GM13976 (cell line): Measurements from ENCODE around the gene PPP2R5E.

ENCODE experiments used
- DNase-seq: peaks from one replicate; pipeline ENCODE4 v3.0.0; 2012; ENCODE audit warnings: low spot score
- in situ Hi-C: fragments of 300-500 bp; cut with MboI; formaldehyde crosslinking; loops from one replicate; pipeline ENCODE4 v1.12.0; 2022; ENCODE audit warnings: low sequenced_read_pairs, mixed read lengths, inconsistent platforms; ENCODE audit not compliant: unreplicated experiment
- TF ChIP-seq, protein P1 (sequence below): IDR thresholded peaks from 2 replicates; pipeline ENCODE4 v1.5.1; 2012; ENCODE audit warnings: borderline replicate concordance, mild to moderate bottlenecking; ENCODE audit not compliant: insufficient read depth; ENCODE audit errors: extremely low read depth, missing control alignments, control extremely low read depth

PPP2R5E gene

DNA sequence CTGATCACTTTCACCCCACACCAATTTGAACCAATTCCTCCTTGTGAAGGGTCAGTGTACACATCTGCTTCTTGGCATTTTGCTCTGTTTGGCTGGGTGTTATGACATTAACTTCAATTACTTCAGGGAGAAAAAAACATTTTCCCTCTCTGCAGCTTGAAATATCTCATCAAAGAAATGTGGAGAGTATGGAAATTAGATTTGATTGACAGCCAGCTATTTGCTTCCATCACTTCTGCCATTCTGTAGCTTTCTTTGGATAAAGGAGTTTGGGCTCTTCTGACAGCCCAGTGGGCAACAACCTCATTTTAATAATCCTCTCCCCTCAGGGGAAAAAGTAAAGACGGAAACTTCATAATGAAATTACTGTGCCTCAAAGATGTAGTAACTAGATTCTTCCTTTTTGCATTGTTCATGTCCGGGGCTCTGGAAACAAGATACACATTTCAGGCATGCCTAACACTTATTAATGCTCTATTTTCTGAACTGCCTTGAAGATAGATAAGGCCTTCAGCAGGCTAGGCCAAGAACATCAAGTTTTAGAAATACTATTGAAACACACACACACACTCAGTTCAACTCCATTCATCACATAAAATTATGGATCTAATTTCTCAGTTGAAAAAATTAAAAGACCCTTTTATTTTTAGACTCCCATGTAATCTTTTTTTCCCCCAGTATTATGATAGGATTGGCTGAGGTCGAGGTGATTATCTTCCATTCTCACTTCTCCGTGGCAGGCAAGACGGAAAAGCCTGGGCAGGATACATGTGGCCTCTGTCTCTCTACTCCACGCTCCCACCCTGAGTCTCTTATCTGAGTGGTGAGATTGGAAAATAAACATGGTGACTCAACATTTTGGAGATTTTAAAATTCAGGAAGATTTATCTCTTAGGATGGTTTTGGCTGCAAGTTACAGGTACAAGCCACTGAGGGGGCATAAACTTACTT lies 214.1 kb downstream of the PPP2R5E start:
- in situ Hi-C loops, result no loop called here
- no peak for DNase-seq
- TF ChIP-seq, protein P1, sequence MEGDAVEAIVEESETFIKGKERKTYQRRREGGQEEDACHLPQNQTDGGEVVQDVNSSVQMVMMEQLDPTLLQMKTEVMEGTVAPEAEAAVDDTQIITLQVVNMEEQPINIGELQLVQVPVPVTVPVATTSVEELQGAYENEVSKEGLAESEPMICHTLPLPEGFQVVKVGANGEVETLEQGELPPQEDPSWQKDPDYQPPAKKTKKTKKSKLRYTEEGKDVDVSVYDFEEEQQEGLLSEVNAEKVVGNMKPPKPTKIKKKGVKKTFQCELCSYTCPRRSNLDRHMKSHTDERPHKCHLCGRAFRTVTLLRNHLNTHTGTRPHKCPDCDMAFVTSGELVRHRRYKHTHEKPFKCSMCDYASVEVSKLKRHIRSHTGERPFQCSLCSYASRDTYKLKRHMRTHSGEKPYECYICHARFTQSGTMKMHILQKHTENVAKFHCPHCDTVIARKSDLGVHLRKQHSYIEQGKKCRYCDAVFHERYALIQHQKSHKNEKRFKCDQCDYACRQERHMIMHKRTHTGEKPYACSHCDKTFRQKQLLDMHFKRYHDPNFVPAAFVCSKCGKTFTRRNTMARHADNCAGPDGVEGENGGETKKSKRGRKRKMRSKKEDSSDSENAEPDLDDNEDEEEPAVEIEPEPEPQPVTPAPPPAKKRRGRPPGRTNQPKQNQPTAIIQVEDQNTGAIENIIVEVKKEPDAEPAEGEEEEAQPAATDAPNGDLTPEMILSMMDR, result no peak

DNA sequence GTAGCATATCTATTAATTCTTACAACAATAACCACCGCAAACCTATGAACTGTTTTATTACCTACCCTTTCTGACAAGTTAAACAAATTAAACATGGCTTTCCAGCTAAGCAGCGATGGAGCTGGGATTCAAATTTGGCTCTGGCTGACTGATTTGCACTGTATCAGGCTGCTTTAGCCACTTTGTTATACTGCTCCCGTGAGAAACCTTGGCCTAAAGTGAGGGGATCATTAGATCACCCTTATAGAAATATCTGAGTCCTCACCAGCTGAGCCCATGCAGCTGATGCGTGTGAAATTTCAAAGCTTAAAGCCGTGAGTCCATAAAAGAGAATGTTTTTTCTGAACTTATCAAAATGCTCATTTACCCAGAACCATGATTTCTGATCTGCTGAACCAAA lies 216.3 kb downstream of the PPP2R5E start:
- TF ChIP-seq, protein P1, result no peak
- in situ Hi-C loops, result no loop called here
- DNase-seq, result no peak

DNA sequence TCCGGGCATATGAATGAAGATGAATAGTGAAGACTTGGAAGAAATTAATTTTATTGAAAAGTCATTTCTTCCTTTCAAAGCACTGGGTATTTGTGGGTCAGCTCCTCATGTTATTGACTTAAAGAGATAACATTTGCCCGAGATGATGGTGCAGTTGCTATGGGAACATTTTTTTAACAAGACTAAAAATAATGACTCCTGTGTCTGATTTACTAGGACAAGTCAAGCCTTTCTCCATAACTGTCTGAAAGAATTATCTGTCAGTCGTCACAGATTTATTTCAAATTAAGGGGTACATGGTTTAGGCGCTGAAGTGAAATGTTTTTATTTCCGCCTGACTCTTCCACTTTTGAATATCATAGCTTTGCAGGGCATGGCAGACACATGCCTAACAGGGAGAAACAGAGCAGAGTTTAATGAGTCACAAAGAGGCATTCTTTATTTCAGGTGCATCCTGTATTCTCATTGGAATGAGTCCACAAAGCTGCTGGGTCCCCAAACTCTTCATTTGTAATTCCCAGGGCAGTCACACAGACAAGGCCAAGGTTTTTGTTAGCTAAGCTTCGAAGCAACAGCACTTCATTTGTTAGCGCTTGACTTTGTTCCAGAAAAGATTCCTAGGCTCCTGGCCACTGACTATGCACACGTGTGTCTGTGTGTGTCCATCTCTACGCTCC lies 220.1 kb downstream of the PPP2R5E start:
- TF ChIP-seq, protein P1, result no peak
- in situ Hi-C loops, result no loop called here
- no peak for DNase-seq

DNA sequence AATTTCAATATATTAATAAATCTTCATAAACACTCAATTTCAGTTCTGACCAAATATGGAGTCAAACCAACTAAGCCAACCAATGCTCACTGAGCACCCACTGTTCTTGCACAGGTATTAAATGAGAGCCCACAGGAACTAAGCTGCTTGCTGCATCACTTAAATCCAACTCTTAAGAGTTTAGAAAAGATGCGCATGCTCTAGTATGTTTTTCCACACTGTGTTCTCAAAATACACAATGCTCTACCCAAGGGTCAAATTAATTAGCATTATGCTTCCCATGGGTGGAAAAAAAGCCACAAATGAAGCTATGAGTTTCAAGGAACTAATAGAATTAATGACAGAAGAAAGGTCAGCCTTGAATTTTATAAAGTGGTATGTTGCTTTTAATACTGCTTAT lies 220.7 kb downstream of the PPP2R5E start:
- TF ChIP-seq, protein P1, result no peak
- no peak for DNase-seq
- in situ Hi-C loops, result no loop called here
